Lower leg skin (tissue), 3 donors: Measurements from ENCODE around the gene GOLGA8A.

ENCODE experiments used
- POLR2A ChIP-seq, 2 donors: fragments of 450-650 bp; IDR thresholded peaks; one replicate each; pipeline ENCODE4 v1.6.1; 2016 to 2017; ENCODE audit warnings: antibody characterized with exemption in 2 of 2, mild to moderate bottlenecking in 1 of 2, moderate library complexity in 1 of 2
- TF ChIP-seq, protein P1 (sequence below), 3 donors: fragments of 450-650 bp; IDR thresholded peaks; one replicate each; pipeline ENCODE4 v1.5.1; 2016; ENCODE audit warnings: antibody characterized with exemption in 3 of 3, mild to moderate bottlenecking in 3 of 3, moderate library complexity in 2 of 3

DNA sequence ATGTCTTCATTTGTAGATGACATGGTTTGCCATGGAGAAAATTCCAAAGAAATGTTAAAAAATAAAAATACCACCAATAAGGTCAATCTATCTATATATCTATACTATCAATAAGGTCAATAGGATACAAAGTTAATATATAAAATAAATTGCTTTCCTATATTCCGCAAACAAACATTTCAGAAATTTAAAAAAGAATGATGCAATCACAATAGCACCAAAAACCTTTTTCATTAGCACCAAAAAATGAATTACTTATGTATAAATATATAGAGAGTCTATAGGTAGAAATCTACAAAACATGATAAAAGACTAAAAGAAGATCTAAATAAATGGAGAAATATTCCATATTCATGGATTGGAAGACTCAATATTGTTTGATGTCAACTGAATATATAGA is 22.8 kb upstream of the GOLGA8A start:
- TF ChIP-seq, protein P1, sequence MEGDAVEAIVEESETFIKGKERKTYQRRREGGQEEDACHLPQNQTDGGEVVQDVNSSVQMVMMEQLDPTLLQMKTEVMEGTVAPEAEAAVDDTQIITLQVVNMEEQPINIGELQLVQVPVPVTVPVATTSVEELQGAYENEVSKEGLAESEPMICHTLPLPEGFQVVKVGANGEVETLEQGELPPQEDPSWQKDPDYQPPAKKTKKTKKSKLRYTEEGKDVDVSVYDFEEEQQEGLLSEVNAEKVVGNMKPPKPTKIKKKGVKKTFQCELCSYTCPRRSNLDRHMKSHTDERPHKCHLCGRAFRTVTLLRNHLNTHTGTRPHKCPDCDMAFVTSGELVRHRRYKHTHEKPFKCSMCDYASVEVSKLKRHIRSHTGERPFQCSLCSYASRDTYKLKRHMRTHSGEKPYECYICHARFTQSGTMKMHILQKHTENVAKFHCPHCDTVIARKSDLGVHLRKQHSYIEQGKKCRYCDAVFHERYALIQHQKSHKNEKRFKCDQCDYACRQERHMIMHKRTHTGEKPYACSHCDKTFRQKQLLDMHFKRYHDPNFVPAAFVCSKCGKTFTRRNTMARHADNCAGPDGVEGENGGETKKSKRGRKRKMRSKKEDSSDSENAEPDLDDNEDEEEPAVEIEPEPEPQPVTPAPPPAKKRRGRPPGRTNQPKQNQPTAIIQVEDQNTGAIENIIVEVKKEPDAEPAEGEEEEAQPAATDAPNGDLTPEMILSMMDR (IDR thresholded peaks at IDR 0.05) = no peak
- TF ChIP-seq POLR2A (IDR thresholded peaks at IDR 0.05) = no peak
